ENCODE results near the gene ISCU. TPM values are rescaled to one million over a fixed set of nuclear protein-coding genes. Genes with fewer than 3 reads are reported as not detected.

ISCU gene
- total RNA-seq, 2 donors from 2014 or later, result 63.1 to 66.0 TPM

DNA sequence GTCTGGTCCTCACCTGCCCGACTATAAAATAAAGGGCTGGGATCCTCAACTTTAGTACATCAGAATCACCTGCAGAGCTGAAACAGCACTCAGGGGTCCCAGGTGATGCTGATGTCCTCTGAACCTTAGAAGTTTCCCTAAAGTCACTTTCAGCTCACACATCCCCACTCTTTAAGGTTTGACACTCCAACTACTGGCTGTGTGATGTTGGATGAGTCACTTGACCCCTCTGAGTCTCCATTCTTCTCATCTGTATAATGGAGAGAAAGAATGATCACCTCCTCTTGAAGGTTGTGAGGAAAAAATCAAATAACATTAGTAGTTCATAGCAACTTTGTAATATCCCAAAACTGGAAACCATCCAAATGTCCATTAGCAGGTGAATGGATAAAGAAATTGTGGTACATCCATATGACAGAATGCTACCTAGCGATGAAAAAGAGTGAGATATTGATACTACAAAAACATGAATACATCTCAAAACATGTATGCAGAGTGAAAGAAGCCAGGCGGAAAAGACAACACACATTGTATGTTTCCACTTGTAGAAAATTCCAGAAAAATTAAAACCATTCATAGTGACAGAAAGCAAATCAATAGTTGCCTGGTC lies 22.2 kb downstream of the ISCU start:
- H3K4me3 Mint-ChIP-seq, result no peak overlapping the region
- Histone ChIP-seq H3K4me1 (ENCODE audit: control insufficient read depth, insufficient read depth, low read length) (no peaks in the 10 kb centered on the region), H3K27me3 (ENCODE audit: control insufficient read depth, insufficient read depth, low read length, poor library complexity, severe bottlenecking) (no peaks in the 10 kb centered on the region), H3K4me3 (ENCODE audit: low read length) (no peak overlapping the region), H3K27ac (ENCODE audit: low read depth, low read length) (no peak overlapping the region), H3K36me3 (ENCODE audit: control insufficient read depth, insufficient read depth, low read length) (no peaks in the 10 kb centered on the region), H3K9ac (ENCODE audit: extremely low read depth, low read length, poor library complexity, severe bottlenecking) (no peak overlapping the region), H3K9me3 (ENCODE audit: control insufficient read depth, low read length) (no peaks in the 10 kb centered on the region)
- DNase-seq, result no peak
- no peaks in the 10 kb centered on the region for H3K27me3 Mint-ChIP-seq (ENCODE audit: insufficient read depth)
- TF ChIP-seq, protein P1, sequence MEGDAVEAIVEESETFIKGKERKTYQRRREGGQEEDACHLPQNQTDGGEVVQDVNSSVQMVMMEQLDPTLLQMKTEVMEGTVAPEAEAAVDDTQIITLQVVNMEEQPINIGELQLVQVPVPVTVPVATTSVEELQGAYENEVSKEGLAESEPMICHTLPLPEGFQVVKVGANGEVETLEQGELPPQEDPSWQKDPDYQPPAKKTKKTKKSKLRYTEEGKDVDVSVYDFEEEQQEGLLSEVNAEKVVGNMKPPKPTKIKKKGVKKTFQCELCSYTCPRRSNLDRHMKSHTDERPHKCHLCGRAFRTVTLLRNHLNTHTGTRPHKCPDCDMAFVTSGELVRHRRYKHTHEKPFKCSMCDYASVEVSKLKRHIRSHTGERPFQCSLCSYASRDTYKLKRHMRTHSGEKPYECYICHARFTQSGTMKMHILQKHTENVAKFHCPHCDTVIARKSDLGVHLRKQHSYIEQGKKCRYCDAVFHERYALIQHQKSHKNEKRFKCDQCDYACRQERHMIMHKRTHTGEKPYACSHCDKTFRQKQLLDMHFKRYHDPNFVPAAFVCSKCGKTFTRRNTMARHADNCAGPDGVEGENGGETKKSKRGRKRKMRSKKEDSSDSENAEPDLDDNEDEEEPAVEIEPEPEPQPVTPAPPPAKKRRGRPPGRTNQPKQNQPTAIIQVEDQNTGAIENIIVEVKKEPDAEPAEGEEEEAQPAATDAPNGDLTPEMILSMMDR (conservative IDR thresholded peaks at IDR 0.05), result no peak
- H3K9me3 Mint-ChIP-seq, result no peaks in the 10 kb centered on the region
- 80 to 92% methylated on average over 1 to 3 of the region's 3 CpGs for WGBS, 2 experiments (ENCODE audit: insufficient coverage in 1 of 2, insufficient read length in 1 of 2)
- peaks cover 3% of the 10 kb centered on the region for H3K4me1 Mint-ChIP-seq
- no peak overlapping the region for H3K27ac Mint-ChIP-seq
- no peaks in the 10 kb centered on the region for H3K36me3 Mint-ChIP-seq (ENCODE audit: low read depth)

DNA sequence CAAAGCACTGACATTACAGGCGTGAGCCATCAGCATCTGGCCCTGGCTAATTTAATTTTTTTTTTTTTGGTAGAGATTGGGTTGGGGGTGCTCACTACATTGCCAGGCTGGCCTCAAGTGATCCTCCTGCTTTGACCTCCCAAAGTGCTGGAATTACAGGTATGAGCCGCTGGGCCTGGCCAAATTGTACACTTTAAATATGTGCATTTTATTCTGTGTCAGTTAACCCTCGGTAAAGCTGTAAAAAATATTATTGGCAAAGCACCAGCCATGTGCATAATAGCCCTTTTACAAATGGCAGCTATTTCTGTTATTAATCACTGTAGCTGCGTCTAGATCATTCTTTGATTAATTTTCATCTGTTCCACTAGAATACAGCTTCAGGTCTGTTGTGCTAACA lies 23.5 kb downstream of the ISCU start:
- TF ChIP-seq, protein P1 (conservative IDR thresholded peaks at IDR 0.05), result no peak
- Histone ChIP-seq H3K9ac (ENCODE audit: extremely low read depth, low read length, poor library complexity, severe bottlenecking) (no peak overlapping the region), H3K9me3 (ENCODE audit: control insufficient read depth, low read length) (no peaks in the 10 kb centered on the region), H3K27ac (ENCODE audit: low read depth, low read length) (no peak overlapping the region), H3K36me3 (ENCODE audit: control insufficient read depth, insufficient read depth, low read length) (no peaks in the 10 kb centered on the region), H3K27me3 (ENCODE audit: control insufficient read depth, insufficient read depth, low read length, poor library complexity, severe bottlenecking) (no peaks in the 10 kb centered on the region), H3K4me1 (ENCODE audit: control insufficient read depth, insufficient read depth, low read length) (no peaks in the 10 kb centered on the region), H3K4me3 (ENCODE audit: low read length) (no peak overlapping the region)
- Mint-ChIP-seq H3K27me3 (ENCODE audit: insufficient read depth) (no peaks in the 10 kb centered on the region), H3K4me1 (peaks cover 3% of the 10 kb centered on the region), H3K36me3 (ENCODE audit: low read depth) (no peaks in the 10 kb centered on the region), H3K4me3 (no peak overlapping the region), H3K27ac (no peak overlapping the region), H3K9me3 (no peaks in the 10 kb centered on the region)
- WGBS, 2 experiments (ENCODE audit: insufficient coverage in 1 of 2, insufficient read length in 1 of 2), result 95% methylated on average over 3 to 4 of the region's 4 CpGs
- no peak for DNase-seq

DNA sequence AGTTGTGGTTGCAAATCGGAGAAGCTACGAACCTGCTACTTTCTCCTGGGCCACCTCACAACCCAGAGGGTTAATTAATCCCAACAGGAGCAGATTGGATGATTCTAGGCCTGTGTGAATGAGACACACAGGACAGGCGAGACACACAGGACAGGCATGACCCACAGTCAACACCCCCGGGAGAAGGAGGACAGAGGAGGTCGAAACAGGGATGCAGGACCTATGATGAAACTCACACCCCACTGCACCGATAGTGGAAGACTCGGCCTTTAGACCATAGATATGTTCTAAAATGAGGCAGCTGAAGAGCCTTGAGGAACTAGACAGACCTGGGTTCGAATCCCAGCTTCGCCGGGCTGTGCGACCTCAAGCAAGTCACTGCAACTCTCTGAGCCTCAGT lies 23.9 kb downstream of the ISCU start:
- no peaks in the 10 kb centered on the region for H3K27me3 Mint-ChIP-seq (ENCODE audit: insufficient read depth)

More for the DNA sequence above, 23.9 kb downstream of the ISCU start:
- H3K4me3 Mint-ChIP-seq, result no peak overlapping the region
- WGBS, 2 experiments (ENCODE audit: insufficient coverage in 1 of 2, insufficient read length in 1 of 2), result 89 to 91% methylated on average over 8 to 11 of the region's 11 CpGs
- H3K36me3 ChIP-seq (ENCODE audit: control insufficient read depth, insufficient read depth, low read length), result no peaks in the 10 kb centered on the region
- no peaks in the 10 kb centered on the region for H3K27me3 ChIP-seq (ENCODE audit: control insufficient read depth, insufficient read depth, low read length, poor library complexity, severe bottlenecking)
- DNase-seq, result no peak
- no peak overlapping the region for H3K27ac Mint-ChIP-seq
- no peak overlapping the region for H3K4me3 ChIP-seq (ENCODE audit: low read length)
- no peaks in the 10 kb centered on the region for H3K4me1 ChIP-seq (ENCODE audit: control insufficient read depth, insufficient read depth, low read length)
- TF ChIP-seq, protein P1 (conservative IDR thresholded peaks at IDR 0.05), result no peak
- H3K9me3 ChIP-seq (ENCODE audit: control insufficient read depth, low read length), result no peaks in the 10 kb centered on the region
- peaks cover 3% of the 10 kb centered on the region for H3K4me1 Mint-ChIP-seq
- H3K9me3 Mint-ChIP-seq, result no peaks in the 10 kb centered on the region
- no peak overlapping the region for H3K9ac ChIP-seq (ENCODE audit: extremely low read depth, low read length, poor library complexity, severe bottlenecking)
- no peaks in the 10 kb centered on the region for H3K36me3 Mint-ChIP-seq (ENCODE audit: low read depth)
- no peak overlapping the region for H3K27ac ChIP-seq (ENCODE audit: low read depth, low read length)

Data from endodermal cell (in vitro differentiated cells).